CD4-positive, CD25-positive, alpha-beta regulatory T cell (primary cell): ENCODE data around the gene ADAM29. TPM values are rescaled to one million over a fixed set of nuclear protein-coding genes. Genes with fewer than 3 reads are reported as not detected.
"Not testable (repeated sequence)": the region's sequence is repeated elsewhere in the genome, so short reads cannot be mapped to it uniquely, and the experiment has no call there.

Experiments used
- ATAC-seq, 2 donors: fragments of 150-1000 bp; cut with Tn5 transposase; one replicate each; pipeline ENCODE4 v1.10.0; 2021; ENCODE audit warnings: low read depth in 2 of 2, moderate number of reproducible peaks in 2 of 2, moderate library complexity in 1 of 2
- DNase-seq, 3 donors: peaks; one replicate each; pipeline versions ENCODE4 v3.0.0 to v3.0.0-alpha.2; 2012 to 2022; ENCODE audit warnings: mixed read lengths in 1 of 3
- H3K27ac ChIP-seq: one replicate; pipeline ENCODE4 v1.7.0; 2013; ENCODE audit warnings: mild to moderate bottlenecking, low read length; ENCODE audit not compliant: insufficient read depth, poor library complexity, severe bottlenecking
- H3K27me3 ChIP-seq: one replicate; pipeline ENCODE4 v1.7.0; 2013; ENCODE audit warnings: low read length; ENCODE audit not compliant: control insufficient read depth, insufficient read depth
- H3K36me3 ChIP-seq: one replicate; pipeline ENCODE4 v1.7.0; 2013; ENCODE audit warnings: mild to moderate bottlenecking, low read length, moderate library complexity; ENCODE audit not compliant: control insufficient read depth, insufficient read depth
- H3K4me1 ChIP-seq: 2 replicates; pipeline ENCODE4 v1.7.0; 2013; ENCODE audit warnings: mild to moderate bottlenecking, low read length; ENCODE audit not compliant: insufficient read depth, control insufficient read depth, poor library complexity, severe bottlenecking
- H3K4me3 ChIP-seq: one replicate; pipeline ENCODE4 v1.7.0; 2013; ENCODE audit warnings: low read depth, mild to moderate bottlenecking, low read length, moderate library complexity
- H3K9me3 ChIP-seq, 2 experiments: 1 replicate in 1 of 2; 2 replicates in 1 of 2; pipeline ENCODE4 v1.7.0; 2013; ENCODE audit warnings: low read length in 2 of 2, mild to moderate bottlenecking in 1 of 2, moderate library complexity in 1 of 2; ENCODE audit not compliant: control insufficient read depth in 2 of 2
- H3K27ac Mint-ChIP-seq, 3 donors: one replicate each; pipeline ENCODE4 v1.8.0; 2020 to 2022; ENCODE audit warnings: mild to moderate bottlenecking in 3 of 3, mixed read lengths in 3 of 3, moderate library complexity in 2 of 3
- H3K27me3 Mint-ChIP-seq: one replicate; pipeline ENCODE4 v1.8.0; 2022; ENCODE audit warnings: mild to moderate bottlenecking, mixed read lengths
- H3K36me3 Mint-ChIP-seq: one replicate; pipeline ENCODE4 v1.8.0; 2020; ENCODE audit warnings: mixed read lengths
- H3K4me1 Mint-ChIP-seq, 4 donors: one replicate each; pipeline ENCODE4 v1.8.0; 2020 to 2022; ENCODE audit warnings: mixed read lengths in 4 of 4, mild to moderate bottlenecking in 1 of 4
- H3K4me3 Mint-ChIP-seq, 4 donors: one replicate each; pipeline ENCODE4 v1.8.0; 2020 to 2022; ENCODE audit warnings: mild to moderate bottlenecking in 4 of 4, mixed read lengths in 4 of 4, moderate library complexity in 3 of 4
- H3K9me3 Mint-ChIP-seq, 7 donors: one replicate each; pipeline ENCODE4 v1.8.0; 2020 to 2022; ENCODE audit warnings: mixed read lengths in 7 of 7, mild to moderate bottlenecking in 3 of 7, moderate library complexity in 2 of 7
- polyA plus RNA-seq, 4 donors: library from polyadenylated mRNA; unstranded; fragments of 300-500 nt; fragmentation: Illumina TruSeq; gene quantifications; one replicate each; pipeline ENCODE4 v1.2.3, GENCODE V29; 2021
- total RNA-seq: library from RNA; stranded (reverse); gene quantifications from one replicate; pipeline ENCODE4 v1.2.3, GENCODE V29; 2022

Gene ADAM29
- total and polyA plus RNA-seq, 5 donors from 2014 or later, result 0.34 to 0.44 TPM; not detected in 3

- no peaks in the 10 kb centered on the region for H3K4me1 Mint-ChIP-seq
- H3K9me3 Mint-ChIP-seq, result peaks cover 0 to 13% (median 5%) of the 10 kb centered on the region in 7 donors
- no peaks in the 10 kb centered on the region for H3K9me3 ChIP-seq
- H3K36me3 ChIP-seq, result no peaks in the 10 kb centered on the region
- no peak overlapping the region for H3K4me3 ChIP-seq
- no peaks in the 10 kb centered on the region for H3K4me1 ChIP-seq
- no peak for DNase-seq
- H3K4me3 Mint-ChIP-seq, result no peak overlapping the region
- no peaks in the 10 kb centered on the region for H3K27me3 Mint-ChIP-seq
- no peaks in the 10 kb centered on the region for H3K27me3 ChIP-seq
- no peak overlapping the region for H3K27ac ChIP-seq
- no peaks in the 10 kb centered on the region for H3K36me3 Mint-ChIP-seq
- no peak overlapping the region for H3K27ac Mint-ChIP-seq
- ATAC-seq, result no peak
These were observed 81.2 kb downstream of the ADAM29 start for GRCh38 chr4:174999407-174999806.

- DNase-seq (no peak), ATAC-seq (no peak)
- Histone ChIP-seq H3K27ac (no peak overlapping the region), H3K27me3 (no peaks in the 10 kb centered on the region), H3K4me3 (no peak overlapping the region), H3K9me3 (no peaks in the 10 kb centered on the region), H3K4me1 (no peaks in the 10 kb centered on the region), H3K36me3 (no peaks in the 10 kb centered on the region)
- H3K4me3 Mint-ChIP-seq, result no peak overlapping the region
- no peak overlapping the region for H3K27ac Mint-ChIP-seq
- peaks cover 0 to 11% (median 7%) of the 10 kb centered on the region in 7 donors for H3K9me3 Mint-ChIP-seq
- no peaks in the 10 kb centered on the region for H3K27me3 Mint-ChIP-seq
- H3K4me1 Mint-ChIP-seq, result no peaks in the 10 kb centered on the region
- no peaks in the 10 kb centered on the region for H3K36me3 Mint-ChIP-seq
These were observed 99.6 kb downstream of the ADAM29 start for GRCh38 chr4:175017751-175018150.

DNA sequence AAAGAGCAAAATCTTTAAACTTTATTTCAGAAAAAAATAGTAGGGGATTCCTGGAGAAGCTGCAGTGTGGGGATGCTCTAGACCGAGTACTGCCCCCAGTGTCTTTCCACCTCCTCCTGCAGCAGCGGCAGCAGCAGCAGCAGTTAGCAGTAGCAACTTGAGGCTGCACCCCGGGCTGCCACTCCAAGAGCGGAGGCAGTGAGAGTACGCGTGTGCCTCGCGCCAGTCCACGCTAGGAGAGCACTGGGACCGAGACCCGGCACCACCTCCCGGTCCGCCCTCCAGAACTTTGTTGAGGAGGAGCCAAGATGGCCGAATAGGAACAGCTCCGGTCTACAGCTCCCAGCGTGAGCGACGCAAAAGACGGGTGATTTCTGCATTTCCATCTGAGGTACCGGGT is 101.3 kb downstream of the ADAM29 start:
- H3K27me3 Mint-ChIP-seq, H3K36me3 Mint-ChIP-seq, DNase-seq, H3K36me3 ChIP-seq, H3K4me1 ChIP-seq, H3K9me3 ChIP-seq, H3K27ac ChIP-seq, ATAC-seq, H3K27me3 ChIP-seq, H3K27ac Mint-ChIP-seq, H3K4me1 Mint-ChIP-seq, H3K4me3 ChIP-seq, H3K4me3 Mint-ChIP-seq: not testable (repeated sequence)
- H3K9me3 Mint-ChIP-seq, result peaks cover 0 to 11% (median 6%) of the 10 kb centered on the region in 7 donors

Other genes with a start within 250 kb of the ADAM29 start
- gene GLRA3, start 89.1 kb upstream of the ADAM29 start, total RNA-seq, result not detected
- not detected for gene GLRA3, start 89.1 kb upstream of the ADAM29 start, polyA plus RNA-seq